ENCODE results near the gene PPP1R15A.

GRCh38 chr19:48890551-48890950 lies 18.3 kb downstream of the PPP1R15A start:
- no peak for TF ChIP-seq CTCF (optimal IDR thresholded peaks at IDR 0.05 in 1 of 3, IDR thresholded peaks at IDR 0.05 in 1 of 3, conservative IDR thresholded peaks at IDR 0.05 in 1 of 3; ENCODE audit: extremely low read depth in 1 of 3, insufficient read depth in 2 of 3, low read length in 3 of 3)
- TF ChIP-seq EZH2 (IDR thresholded peaks at IDR 0.05; ENCODE audit: low read length): no peak
